Measurements from ENCODE around the gene RXRG.

The RXRG gene

GRCh38 chr1:165355977-165356811 lies 88.7 kb downstream of the RXRG start, which contains the start of gene LMX1A:
TSS of gene LMX1A (minus strand) at chr1:165356715. CDS start at chr1:165355559, 1,156 bp downstream.
- DNase-seq (ENCODE audit: extremely low read depth, insufficient read length) = no peak
- H3K36me3 ChIP-seq (ENCODE audit: control insufficient read depth, insufficient read depth, low read length) = no peaks in the 10 kb centered on the region
- no peak within 1 kb of the TSS for H3K4me3 ChIP-seq (replicated peaks; ENCODE audit: low read depth, low read length)
- TF ChIP-seq, protein P1, sequence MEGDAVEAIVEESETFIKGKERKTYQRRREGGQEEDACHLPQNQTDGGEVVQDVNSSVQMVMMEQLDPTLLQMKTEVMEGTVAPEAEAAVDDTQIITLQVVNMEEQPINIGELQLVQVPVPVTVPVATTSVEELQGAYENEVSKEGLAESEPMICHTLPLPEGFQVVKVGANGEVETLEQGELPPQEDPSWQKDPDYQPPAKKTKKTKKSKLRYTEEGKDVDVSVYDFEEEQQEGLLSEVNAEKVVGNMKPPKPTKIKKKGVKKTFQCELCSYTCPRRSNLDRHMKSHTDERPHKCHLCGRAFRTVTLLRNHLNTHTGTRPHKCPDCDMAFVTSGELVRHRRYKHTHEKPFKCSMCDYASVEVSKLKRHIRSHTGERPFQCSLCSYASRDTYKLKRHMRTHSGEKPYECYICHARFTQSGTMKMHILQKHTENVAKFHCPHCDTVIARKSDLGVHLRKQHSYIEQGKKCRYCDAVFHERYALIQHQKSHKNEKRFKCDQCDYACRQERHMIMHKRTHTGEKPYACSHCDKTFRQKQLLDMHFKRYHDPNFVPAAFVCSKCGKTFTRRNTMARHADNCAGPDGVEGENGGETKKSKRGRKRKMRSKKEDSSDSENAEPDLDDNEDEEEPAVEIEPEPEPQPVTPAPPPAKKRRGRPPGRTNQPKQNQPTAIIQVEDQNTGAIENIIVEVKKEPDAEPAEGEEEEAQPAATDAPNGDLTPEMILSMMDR (IDR thresholded peaks at IDR 0.05; ENCODE audit: insufficient read depth, low read length, poor library complexity, severe bottlenecking) = no peak
- H3K27me3 ChIP-seq (replicated peaks; ENCODE audit: control insufficient read depth, insufficient read depth, low read length) = peaks cover 1% of the 10 kb centered on the region; the same call in 1 of the 2 replicates

DNA sequence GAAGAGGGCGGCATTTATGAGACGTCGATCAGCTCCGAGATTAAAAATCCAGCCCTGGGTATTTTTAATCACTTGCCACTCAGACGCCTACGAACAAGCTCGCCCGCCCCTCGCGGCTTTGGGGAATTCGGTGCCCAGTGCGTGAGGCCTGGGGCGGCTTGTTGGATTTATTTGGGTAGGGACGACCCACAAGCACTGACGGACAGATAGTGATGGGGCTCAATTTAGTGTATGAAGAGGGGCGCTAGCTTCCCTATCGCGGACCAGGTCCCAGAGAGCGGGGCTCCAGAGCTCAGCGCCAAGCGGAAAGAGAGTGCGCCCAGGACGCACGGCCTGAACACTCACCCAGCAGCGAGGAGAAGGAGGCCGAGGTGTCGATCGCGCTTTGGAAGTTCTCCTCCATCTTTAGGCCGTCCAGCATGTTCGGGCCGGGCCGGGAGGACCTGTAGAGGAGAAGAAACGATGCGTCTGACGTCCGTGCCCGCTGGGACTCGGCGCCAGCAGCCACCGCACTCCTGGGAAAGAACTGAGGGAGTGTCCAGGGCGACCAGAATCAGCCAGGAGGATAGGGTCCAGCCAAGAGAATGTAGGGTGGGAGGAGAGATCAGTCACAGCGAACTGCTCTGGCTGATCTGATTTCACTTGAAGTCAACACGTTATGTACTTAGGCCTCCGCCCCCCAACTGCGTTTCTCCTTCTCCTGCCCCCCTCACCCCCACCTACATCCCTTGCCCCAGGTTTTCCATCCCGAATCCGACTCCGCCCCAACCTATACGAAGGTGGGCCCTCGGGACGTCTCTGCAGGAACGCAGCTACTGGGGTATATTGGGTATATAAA lies 89.6 kb downstream of the RXRG start:
- TF ChIP-seq, protein P1 (IDR thresholded peaks at IDR 0.05; ENCODE audit: insufficient read depth, low read length, poor library complexity, severe bottlenecking) = no peak
- peaks cover 1% of the 10 kb centered on the region; the same call in 1 of the 2 replicates for H3K27me3 ChIP-seq (replicated peaks; ENCODE audit: control insufficient read depth, insufficient read depth, low read length)
- DNase-seq (ENCODE audit: extremely low read depth, insufficient read length) = no peak
- H3K36me3 ChIP-seq (ENCODE audit: control insufficient read depth, insufficient read depth, low read length) = no peaks in the 10 kb centered on the region
- H3K4me3 ChIP-seq (replicated peaks; ENCODE audit: low read depth, low read length) = no peak overlapping the region

DNA sequence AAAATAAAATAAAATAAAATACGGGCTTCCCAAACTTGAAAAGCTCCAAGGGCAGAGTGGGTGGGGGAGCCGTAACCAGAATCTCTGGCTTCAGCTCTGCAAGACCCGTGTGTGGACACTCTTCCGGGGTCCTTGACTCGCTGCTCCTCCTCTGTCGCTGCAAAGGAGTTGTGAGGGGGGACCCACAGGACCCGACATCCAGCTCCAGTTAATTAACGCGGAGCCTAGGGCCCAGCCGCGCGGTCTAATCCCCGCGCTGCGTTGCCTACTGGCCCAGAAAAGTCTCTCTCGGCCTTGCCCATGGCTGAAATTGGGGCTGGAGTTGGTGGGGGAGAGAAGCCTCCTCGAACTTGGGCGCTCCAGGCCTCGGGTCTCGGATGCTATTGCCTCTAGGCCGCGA lies 90.2 kb downstream of the RXRG start:
- no peak for DNase-seq (ENCODE audit: extremely low read depth, insufficient read length)
- Histone ChIP-seq H3K4me3 (replicated peaks; ENCODE audit: low read depth, low read length) (no peak overlapping the region), H3K36me3 (ENCODE audit: control insufficient read depth, insufficient read depth, low read length) (no peaks in the 10 kb centered on the region), H3K27me3 (replicated peaks; ENCODE audit: control insufficient read depth, insufficient read depth, low read length) (peaks cover 1% of the 10 kb centered on the region; the same call in 1 of the 2 replicates)
- TF ChIP-seq, protein P1 (IDR thresholded peaks at IDR 0.05; ENCODE audit: insufficient read depth, low read length, poor library complexity, severe bottlenecking) = no peak

- DNase-seq (ENCODE audit: extremely low read depth, insufficient read length) = no peak
- no peak overlapping the region for H3K4me3 ChIP-seq (replicated peaks; ENCODE audit: low read depth, low read length)
- H3K36me3 ChIP-seq (ENCODE audit: control insufficient read depth, insufficient read depth, low read length) = no peaks in the 10 kb centered on the region
- peaks cover 1% of the 10 kb centered on the region; the same call in 1 of the 2 replicates for H3K27me3 ChIP-seq (replicated peaks; ENCODE audit: control insufficient read depth, insufficient read depth, low read length)
- TF ChIP-seq, protein P1 (IDR thresholded peaks at IDR 0.05; ENCODE audit: insufficient read depth, low read length, poor library complexity, severe bottlenecking) = no peak
Observed at GRCh38 chr1:165353731-165354671, 90.9 kb downstream of the RXRG start.
